AG09319 (cell line): Measurements from ENCODE around the gene ACSL3.
"Not testable (repeated sequence)": the region's sequence is repeated elsewhere in the genome, so short reads cannot be mapped to it uniquely, and the experiment has no call there.

Experiments used
- DNase-seq: peaks from one replicate; pipeline ENCODE4 v3.0.0-alpha.2; 2010; ENCODE audit warnings: low read depth; ENCODE audit errors: extremely low read depth
- TF ChIP-seq, protein P1 (sequence below): IDR thresholded peaks from 2 replicates; pipeline ENCODE4 v1.5.1; 2011; ENCODE audit warnings: low read depth, mild to moderate bottlenecking, inconsistent platforms, low read length, moderate library complexity

ACSL3 gene

DNA sequence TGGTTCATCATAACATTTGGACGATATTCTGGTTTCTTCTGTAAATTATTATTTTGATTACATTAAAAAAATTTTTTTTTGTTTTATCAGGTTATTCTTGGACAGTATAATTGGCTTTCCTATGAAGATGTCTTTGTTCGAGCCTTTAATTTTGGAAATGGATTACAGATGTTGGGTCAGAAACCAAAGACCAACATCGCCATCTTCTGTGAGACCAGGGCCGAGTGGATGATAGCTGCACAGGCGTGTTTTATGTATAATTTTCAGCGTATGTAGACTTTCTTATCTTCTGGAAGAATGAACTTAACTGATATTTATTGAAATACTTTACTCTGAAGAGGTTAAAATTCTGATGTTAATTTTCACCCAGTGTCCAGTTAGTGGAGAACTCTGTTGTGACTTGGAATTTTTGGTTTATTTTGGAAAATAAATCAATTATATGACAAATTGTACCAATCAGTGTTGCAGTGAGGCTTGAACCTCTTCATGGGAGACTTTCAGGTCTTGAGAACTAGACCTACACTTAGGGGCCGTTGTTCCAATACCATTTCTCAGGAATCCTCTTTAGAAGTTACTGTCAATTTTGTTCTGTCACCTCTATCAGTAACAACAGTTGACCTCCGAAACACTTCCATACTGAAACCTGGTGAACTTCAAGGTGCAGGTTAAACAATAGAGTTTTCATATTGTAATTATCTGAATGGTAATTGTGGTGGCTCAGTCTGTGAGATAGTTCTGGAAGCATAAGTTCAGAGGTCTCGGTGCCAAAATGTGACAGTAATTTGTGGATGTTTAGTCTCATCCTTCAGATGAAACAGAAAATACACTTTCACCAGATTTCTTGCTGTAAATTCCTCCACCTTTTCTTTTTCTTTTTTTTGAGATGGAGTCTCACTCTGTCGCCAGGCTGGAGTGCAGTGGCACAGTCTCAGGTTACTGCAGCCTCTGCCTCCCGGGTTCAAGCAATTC, 55.7 kb downstream of the ACSL3 start:
- no peak for DNase-seq
- TF ChIP-seq, protein P1, sequence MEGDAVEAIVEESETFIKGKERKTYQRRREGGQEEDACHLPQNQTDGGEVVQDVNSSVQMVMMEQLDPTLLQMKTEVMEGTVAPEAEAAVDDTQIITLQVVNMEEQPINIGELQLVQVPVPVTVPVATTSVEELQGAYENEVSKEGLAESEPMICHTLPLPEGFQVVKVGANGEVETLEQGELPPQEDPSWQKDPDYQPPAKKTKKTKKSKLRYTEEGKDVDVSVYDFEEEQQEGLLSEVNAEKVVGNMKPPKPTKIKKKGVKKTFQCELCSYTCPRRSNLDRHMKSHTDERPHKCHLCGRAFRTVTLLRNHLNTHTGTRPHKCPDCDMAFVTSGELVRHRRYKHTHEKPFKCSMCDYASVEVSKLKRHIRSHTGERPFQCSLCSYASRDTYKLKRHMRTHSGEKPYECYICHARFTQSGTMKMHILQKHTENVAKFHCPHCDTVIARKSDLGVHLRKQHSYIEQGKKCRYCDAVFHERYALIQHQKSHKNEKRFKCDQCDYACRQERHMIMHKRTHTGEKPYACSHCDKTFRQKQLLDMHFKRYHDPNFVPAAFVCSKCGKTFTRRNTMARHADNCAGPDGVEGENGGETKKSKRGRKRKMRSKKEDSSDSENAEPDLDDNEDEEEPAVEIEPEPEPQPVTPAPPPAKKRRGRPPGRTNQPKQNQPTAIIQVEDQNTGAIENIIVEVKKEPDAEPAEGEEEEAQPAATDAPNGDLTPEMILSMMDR = peak; percentile 44

GRCh38 chr2:222917212-222917611, 56.4 kb downstream of the ACSL3 start:
- DNase-seq = not testable (repeated sequence)

DNA sequence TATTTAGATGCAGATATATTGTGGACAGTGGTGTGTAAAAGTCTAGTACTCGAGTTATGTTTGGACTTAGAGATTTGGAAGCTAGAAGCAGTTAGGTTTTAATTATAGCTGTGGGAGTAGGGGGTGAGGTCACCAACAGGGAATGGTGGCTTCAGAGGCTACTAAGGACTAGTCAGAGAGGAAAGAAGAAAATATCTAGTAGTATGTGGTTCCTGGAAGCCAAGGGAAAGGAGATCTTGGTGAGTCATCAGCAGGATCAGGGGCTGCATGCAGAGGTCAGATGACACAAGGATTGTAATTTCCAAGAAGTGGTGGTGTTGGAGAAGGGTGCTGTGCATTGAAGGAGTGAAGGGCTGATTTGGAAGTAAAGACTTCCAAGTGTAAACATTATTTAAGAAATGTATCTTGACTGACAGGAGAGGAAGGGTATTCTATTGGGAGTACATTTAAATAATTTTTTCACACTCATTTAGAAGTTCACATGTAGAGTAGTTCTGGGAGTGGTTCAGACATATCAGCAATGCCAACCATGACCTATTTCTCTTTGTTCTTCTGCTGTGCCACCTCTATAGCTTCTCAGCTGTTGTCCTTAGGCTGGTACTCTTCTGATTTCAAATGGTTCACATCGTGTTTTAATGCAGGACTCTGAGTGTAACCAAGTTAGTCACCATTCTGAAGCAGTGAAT, 59.1 kb downstream of the ACSL3 start:
- TF ChIP-seq, protein P1 = no peak
- peak; percentile 68 for DNase-seq

- TF ChIP-seq, protein P1 = no peak
Observed at GRCh38 chr2:222920657-222921186, 59.9 kb downstream of the ACSL3 start.

DNA sequence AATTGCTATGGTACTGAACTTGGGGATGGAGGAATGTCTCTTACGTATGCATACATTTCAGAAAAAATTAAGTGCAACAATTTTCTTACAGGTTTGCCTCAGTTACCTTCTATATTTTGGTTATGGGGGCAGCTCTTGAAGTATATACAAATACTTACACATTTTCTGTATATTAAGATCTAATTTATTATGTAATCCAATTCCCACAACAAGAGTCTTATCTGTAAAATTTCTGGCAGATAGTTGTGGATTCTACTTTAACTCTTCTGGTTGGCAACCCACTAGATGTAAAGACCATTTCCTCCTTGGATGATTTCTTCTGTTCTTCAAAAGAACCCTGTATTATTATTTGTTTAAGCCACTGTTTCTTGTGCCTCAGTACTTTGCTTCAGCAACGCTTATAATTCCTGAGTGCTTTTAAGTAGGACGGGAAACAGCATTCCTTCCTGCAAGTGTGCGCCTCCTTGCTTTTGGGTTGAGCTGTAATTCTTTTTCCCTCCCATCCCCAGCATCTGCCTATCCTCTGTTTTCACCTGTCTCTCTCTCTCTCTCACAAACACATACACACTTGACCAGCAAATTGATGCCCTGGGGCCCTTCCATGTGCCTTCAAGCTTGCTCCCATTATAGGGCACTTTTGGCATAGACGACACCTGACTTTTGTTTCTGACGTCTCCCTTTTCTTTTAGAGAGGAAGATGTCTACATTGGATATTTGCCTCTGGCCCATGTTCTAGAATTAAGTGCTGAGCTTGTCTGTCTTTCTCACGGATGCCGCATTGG, 61.4 kb downstream of the ACSL3 start:
- no peak for DNase-seq
- TF ChIP-seq, protein P1 = no peak

More at GRCh38 chr2:222920657-222921186, 59.9 kb downstream of the ACSL3 start:
- DNase-seq = no peak

DNA sequence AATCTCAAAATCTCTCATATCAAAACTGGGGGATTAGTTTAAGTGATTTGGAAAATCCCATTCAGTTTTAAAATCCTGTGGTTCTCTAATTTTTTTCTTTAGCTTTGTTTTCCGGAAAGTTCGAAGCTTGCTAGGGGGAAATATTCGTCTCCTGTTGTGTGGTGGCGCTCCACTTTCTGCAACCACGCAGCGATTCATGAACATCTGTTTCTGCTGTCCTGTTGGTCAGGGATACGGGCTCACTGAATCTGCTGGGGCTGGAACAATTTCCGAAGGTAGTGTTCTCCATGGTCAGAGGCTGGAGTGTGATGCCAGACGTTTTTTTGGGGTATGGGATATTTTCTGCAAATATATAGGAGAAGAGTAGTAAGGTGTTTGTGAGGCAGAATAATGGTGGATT, 66.1 kb downstream of the ACSL3 start:
- TF ChIP-seq, protein P1 = no peak
- no peak for DNase-seq

DNA sequence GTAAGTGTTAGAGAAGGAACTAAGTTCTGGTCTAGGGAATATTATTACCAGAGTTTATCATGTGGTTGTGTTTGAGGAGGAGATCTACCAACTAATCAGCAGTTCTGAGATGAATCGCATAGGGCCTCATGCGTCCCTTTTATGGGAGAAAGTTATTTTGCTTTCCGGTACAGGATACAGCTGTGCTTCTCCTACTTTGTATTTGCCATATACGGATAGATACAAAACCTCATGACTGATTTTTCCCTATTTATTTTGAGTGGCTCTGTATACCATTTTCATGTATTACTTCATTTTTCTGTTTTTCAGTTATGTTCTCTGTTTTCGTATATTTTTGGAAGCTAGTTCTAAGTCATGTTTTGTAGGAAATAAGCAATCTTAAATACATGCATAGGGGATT, 66.8 kb downstream of the ACSL3 start:
- DNase-seq = no peak
- TF ChIP-seq, protein P1 = no peak
